Astrocyte of the spinal cord (primary cell): ENCODE data around the gene ITPKC.

Experiments
- DNase-seq: peaks from one replicate; pipeline ENCODE4 v3.0.0; 2011; ENCODE audit warnings: low read depth, low spot score
- H3K4me3 ChIP-seq: 2 replicates; pipeline ENCODE4 v1.5.1; 2011; ENCODE audit warnings: low read depth, mild to moderate bottlenecking, low read length, moderate library complexity
- in situ Hi-C: cut with HindIII; loops from 2 replicates; pipeline ENCODE4 v1.10.0; 2017; ENCODE audit warnings: low sequenced_read_pairs
- TF ChIP-seq, protein P1 (sequence below): IDR thresholded peaks from 2 replicates; pipeline ENCODE4 v1.5.1; 2012; ENCODE audit warnings: low read depth, mild to moderate bottlenecking, low read length, inconsistent platforms

The ITPKC gene

DNA sequence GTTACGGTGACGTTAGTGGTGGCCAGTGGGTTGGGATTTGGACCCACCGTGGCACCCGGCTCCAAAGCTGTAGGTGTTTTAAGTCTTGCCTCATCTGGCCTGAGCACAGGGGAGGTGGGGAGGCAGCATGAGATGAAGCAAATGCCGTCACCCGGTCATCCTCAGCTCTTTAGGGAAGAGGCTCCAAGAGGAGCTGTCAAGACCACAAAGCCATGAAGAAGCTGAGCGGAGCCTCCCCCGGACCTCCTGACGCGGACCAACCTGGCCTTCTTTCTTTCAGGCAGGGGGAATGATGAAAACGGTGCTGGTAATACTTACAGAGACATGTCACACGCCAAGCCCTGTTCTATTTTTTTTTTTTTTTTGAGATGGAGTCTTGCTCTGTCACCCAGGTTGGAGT lies 26.0 kb downstream of the ITPKC start:
- in situ Hi-C loops: no loop called here

DNA sequence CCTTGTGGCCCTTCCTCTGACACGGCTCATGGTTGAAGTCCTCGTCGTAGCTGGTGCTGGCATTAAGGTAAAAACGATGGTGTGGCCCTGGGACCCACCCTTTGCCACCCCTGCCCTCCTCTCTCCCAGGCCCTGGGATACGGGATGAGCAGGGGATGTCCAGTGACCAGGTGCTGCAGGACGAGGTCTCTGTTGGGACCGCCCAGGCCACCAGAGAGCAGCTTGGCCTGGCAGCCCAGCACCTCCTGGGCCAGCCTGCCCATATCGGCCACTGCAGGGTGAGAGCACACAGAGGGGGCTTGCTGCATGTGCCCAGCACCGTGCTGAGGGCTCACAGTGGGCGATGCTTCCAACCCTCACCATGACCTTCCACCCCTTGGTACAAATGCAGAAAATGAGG lies 27.0 kb downstream of the ITPKC start:
- in situ Hi-C loops: no loop called here
- TF ChIP-seq, protein P1, sequence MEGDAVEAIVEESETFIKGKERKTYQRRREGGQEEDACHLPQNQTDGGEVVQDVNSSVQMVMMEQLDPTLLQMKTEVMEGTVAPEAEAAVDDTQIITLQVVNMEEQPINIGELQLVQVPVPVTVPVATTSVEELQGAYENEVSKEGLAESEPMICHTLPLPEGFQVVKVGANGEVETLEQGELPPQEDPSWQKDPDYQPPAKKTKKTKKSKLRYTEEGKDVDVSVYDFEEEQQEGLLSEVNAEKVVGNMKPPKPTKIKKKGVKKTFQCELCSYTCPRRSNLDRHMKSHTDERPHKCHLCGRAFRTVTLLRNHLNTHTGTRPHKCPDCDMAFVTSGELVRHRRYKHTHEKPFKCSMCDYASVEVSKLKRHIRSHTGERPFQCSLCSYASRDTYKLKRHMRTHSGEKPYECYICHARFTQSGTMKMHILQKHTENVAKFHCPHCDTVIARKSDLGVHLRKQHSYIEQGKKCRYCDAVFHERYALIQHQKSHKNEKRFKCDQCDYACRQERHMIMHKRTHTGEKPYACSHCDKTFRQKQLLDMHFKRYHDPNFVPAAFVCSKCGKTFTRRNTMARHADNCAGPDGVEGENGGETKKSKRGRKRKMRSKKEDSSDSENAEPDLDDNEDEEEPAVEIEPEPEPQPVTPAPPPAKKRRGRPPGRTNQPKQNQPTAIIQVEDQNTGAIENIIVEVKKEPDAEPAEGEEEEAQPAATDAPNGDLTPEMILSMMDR: no peak

More for the DNA sequence above, 26.0 kb downstream of the ITPKC start:
- no peak for DNase-seq
- H3K4me3 ChIP-seq: no peak overlapping the region
- TF ChIP-seq, protein P1: no peak

DNA sequence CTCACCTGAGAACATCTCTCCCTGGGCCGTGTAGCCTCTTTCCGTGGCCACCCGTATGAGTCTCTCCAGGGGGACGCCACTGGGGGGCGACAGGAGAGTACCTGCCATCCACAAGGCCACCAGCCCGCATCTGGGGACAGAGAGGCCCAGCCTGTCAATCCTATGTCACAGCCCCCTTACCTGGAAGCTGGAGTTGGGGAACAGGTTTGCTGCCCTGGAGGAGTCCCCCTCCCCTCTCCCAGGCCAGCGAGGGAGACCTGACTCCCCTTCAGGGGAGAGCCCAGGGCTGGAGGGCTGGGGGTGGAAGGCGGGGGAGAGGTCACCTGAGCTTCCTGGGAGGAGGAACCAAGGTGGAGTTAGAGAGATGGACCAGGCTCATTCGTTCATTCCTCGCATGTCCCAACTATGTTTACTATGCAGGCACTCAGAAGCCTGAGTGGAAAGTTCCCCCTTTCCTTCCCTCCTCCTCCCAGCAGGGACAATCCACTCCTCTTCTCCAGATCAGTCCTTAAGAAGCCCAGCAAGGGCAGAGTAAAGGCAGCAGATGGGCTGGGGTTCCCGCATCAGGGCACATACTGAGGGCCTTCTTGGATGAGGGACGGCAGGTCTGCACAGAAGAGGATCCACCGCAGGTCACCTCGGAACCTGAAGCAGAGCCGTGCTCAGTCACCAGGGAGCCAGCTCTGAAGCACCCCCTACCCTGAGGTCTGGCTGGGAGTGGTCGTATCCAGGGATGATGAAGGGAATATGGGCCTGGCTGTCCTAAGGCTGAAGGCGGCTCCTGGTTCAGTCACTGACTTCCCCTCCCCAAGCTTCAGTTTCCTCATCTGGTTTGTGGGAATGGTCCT lies 27.9 kb downstream of the ITPKC start:
- in situ Hi-C loops: no loop called here
- DNase-seq: no peak
- no peak overlapping the region for H3K4me3 ChIP-seq
- TF ChIP-seq, protein P1: no peak

More for the DNA sequence above, 27.0 kb downstream of the ITPKC start:
- no peak for DNase-seq
- H3K4me3 ChIP-seq: no peak overlapping the region

DNA sequence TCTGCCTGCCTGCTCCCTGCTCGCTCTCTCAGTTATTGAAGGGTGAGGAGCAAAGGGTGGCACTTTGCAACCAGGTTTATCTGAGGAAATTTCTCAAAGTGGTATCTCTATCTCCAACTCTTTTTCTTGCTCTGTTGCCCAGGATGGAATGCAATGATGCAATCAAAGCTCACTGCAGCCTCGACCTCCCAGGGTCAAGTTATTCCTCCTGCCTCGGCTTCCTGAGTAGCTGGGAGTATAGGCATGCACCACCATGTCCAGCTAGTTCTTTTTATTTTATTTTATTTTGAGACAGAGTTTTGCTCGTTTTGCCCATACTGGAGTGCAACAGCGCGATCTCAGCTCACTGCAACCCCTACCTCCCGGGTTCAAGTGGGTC lies 28.5 kb downstream of the ITPKC start:
- in situ Hi-C loops: no loop called here
- DNase-seq: peak; percentile 51
- TF ChIP-seq, protein P1: no peak
- no peak overlapping the region for H3K4me3 ChIP-seq

DNA sequence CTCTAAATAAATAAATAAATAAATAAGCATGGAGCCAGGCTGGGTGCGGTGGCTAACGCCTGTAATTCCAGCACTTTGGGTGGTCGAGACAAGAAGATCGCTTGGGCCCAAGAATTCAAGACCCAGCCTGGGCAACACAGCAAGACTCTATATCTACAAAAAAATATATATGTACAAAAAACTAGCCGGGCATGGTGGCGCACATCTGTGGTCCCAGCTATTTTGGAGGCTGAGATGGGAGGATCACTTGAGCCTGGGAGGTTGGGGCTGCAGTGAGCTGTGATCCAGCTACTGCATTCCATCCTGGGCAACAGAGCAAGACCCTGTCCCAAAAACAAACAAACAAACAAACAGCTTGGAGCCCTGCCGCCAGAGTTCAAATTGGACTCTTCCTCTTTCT lies 30.6 kb downstream of the ITPKC start:
- in situ Hi-C loops: no loop called here
- no peak for DNase-seq
- no peak overlapping the region for H3K4me3 ChIP-seq
- TF ChIP-seq, protein P1: no peak

DNA sequence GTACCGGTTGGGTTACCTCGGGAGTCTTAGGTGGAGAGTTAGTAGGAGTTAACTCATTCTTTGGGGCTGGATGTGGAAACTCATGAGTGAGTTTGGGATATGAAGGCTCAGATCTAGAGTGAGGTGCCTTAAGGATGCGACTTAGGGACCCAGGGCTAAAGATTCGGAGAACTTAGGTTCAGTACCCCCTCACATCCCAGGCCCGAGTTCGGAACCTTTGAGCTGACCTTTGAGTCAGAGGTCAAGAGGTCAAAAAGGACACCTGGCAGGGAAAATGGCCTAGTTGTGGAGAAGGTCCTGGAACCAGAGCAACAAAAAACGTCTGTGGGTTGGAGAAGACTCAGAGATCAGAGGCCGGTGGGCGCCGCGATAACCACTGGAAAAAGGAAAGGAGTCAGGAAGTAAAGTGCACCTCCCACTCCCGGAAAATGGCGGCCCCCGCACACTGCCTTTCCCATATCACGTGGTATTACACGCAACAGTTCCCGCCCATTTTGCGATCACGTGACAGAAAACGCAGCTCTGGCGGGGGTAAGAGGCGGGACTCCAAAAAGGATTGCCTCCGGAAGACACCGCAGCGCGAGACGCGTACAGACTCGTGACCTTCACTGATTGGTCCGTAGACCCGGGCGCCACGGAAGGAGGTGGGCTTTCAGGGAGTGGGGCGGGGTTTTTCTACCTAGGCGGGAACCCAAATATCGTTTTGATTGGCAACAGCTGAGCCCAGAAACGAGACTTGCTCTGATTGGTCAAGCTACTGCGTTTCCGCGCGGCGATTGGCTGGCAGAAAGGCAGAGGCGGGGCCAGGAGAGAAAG lies 33.4 kb downstream of the ITPKC start, which contains the start of gene ACTMAP:
Gene ACTMAP (minus strand): TSS at position 420 of the 816 bp plus-strand sequence. CDS start 674 bp downstream, outside the sequence.
- peak within 1 kb of the TSS; percentile 88 for H3K4me3 ChIP-seq
- in situ Hi-C loops: no loop called here
- TF ChIP-seq, protein P1: no peak
- DNase-seq: peak; percentile 100
